CD14-positive monocyte (primary cell): ENCODE results near the gene COG2. TPM values are rescaled to one million over a fixed set of nuclear protein-coding genes. Genes with fewer than 3 reads are reported as not detected.

ENCODE experiments used
- DNase-seq, 3 donors: peaks; one replicate each; pipeline ENCODE4 v3.0.0-alpha.2; 2011 to 2022
- H2AFZ ChIP-seq: 2 replicates; pipeline ENCODE4 v1.6.0; 2012; ENCODE audit warnings: mild to moderate bottlenecking, low read depth, low read length, inconsistent platforms; ENCODE audit not compliant: insufficient read depth, poor library complexity, severe bottlenecking
- H3K27ac ChIP-seq, 2 donors: 1 replicate in 1 of 2; 2 replicates in 1 of 2; pipeline ENCODE4 v1.5.1; 2012 to 2013; ENCODE audit warnings: low read length in 2 of 2, control low read depth in 1 of 2, inconsistent platforms in 1 of 2, low read depth in 1 of 2, mild to moderate bottlenecking in 1 of 2
- H3K27me3 ChIP-seq, 2 donors: one replicate each; pipeline versions ENCODE4 v1.6.0 to v1.6.1; 2011 to 2013; ENCODE audit warnings: low read length in 2 of 2; ENCODE audit not compliant: control insufficient read depth in 2 of 2, insufficient read depth in 2 of 2
- H3K36me3 ChIP-seq, 2 donors: replicated peaks in 1 of 2; 1 replicate in 1 of 2; 2 replicates in 1 of 2; pipeline versions ENCODE4 v1.5.1 to v1.6.1; 2012 to 2013; ENCODE audit warnings: low read length in 2 of 2, control low read depth in 1 of 2, inconsistent platforms in 1 of 2, mild to moderate bottlenecking in 1 of 2; ENCODE audit not compliant: insufficient read depth in 2 of 2, control insufficient read depth in 1 of 2
- H3K4me1 ChIP-seq, 2 donors: 1 replicate in 1 of 2; 2 replicates in 1 of 2; pipeline versions ENCODE4 v1.5.1 to v1.6.1; 2012 to 2013; ENCODE audit warnings: low read length in 2 of 2, control low read depth in 1 of 2, inconsistent platforms in 1 of 2, mild to moderate bottlenecking in 1 of 2, moderate library complexity in 1 of 2; ENCODE audit not compliant: insufficient read depth in 2 of 2, control insufficient read depth in 1 of 2
- H3K4me2 ChIP-seq: replicated peaks from 2 replicates; pipeline ENCODE3; 2012; ENCODE audit warnings: low read length, moderate library complexity, mild to moderate bottlenecking; ENCODE audit not compliant: poor library complexity, severe bottlenecking; ENCODE audit errors: extremely low read depth
- H3K4me3 ChIP-seq, 3 experiments: fragments of 200-600 bp in 1 of 3; sonication (generic) in 1 of 3; replicated peaks in 1 of 3; 1 replicate in 2 of 3; 2 replicates in 1 of 3; pipeline ENCODE4 v1.5.1; 2011 to 2013; ENCODE audit warnings: low read length in 3 of 3, mild to moderate bottlenecking in 3 of 3, control low read depth in 2 of 3, low read depth in 2 of 3, inconsistent platforms in 1 of 3, moderate library complexity in 1 of 3
- H3K79me2 ChIP-seq: 2 replicates; pipeline ENCODE4 v1.6.0; 2012; ENCODE audit warnings: mild to moderate bottlenecking, control low read depth, inconsistent platforms, low read length, moderate library complexity; ENCODE audit not compliant: insufficient read depth
- H3K9ac ChIP-seq: 2 replicates; pipeline ENCODE4 v1.6.0; 2017; ENCODE audit warnings: low read length, mild to moderate bottlenecking; ENCODE audit not compliant: insufficient read depth, poor library complexity, severe bottlenecking
- H3K9me3 ChIP-seq, 2 donors: replicated peaks in 1 of 2; 1 replicate in 1 of 2; 2 replicates in 1 of 2; pipeline versions ENCODE4 v1.5.1 to v1.6.1; 2012 to 2013; ENCODE audit warnings: low read length in 2 of 2, control low read depth in 1 of 2; ENCODE audit not compliant: control insufficient read depth in 1 of 2, insufficient read depth in 1 of 2
- H4K20me1 ChIP-seq: 2 replicates; pipeline ENCODE4 v1.6.0; 2012; ENCODE audit warnings: mild to moderate bottlenecking, low read length, control low read depth, moderate library complexity; ENCODE audit not compliant: insufficient read depth
- H3K27ac Mint-ChIP-seq, 7 donors: one replicate each; pipeline ENCODE4 v1.8.0; 2020; ENCODE audit warnings: mild to moderate bottlenecking in 7 of 7, mixed read lengths in 7 of 7, moderate library complexity in 6 of 7, inconsistent platforms in 2 of 7
- H3K27me3 Mint-ChIP-seq, 3 donors: one replicate each; pipeline ENCODE4 v1.8.0; 2021 to 2022; ENCODE audit warnings: low read depth in 3 of 3, mild to moderate bottlenecking in 3 of 3, mixed read lengths in 3 of 3, moderate library complexity in 3 of 3, inconsistent platforms in 1 of 3
- H3K36me3 Mint-ChIP-seq, 2 donors: one replicate each; pipeline ENCODE4 v1.8.0; 2020; ENCODE audit warnings: mixed read lengths in 2 of 2, inconsistent platforms in 1 of 2, mild to moderate bottlenecking in 1 of 2
- H3K4me1 Mint-ChIP-seq: one replicate; pipeline ENCODE4 v1.8.0; 2020; ENCODE audit warnings: mild to moderate bottlenecking, mixed read lengths
- H3K4me3 Mint-ChIP-seq, 2 donors: one replicate each; pipeline ENCODE4 v1.8.0; 2020; ENCODE audit warnings: mild to moderate bottlenecking in 2 of 2, mixed read lengths in 2 of 2, moderate library complexity in 1 of 2
- H3K9me3 Mint-ChIP-seq, 7 donors: one replicate each; pipeline ENCODE4 v1.8.0; 2020 to 2022; ENCODE audit warnings: mixed read lengths in 7 of 7, mild to moderate bottlenecking in 6 of 7, moderate library complexity in 6 of 7, inconsistent platforms in 2 of 7
- WGBS: methylation state at CpG from one replicate; pipeline ENCODE4 v1.1.5; 2013; ENCODE audit warnings: missing lambda C conversion rate; ENCODE audit not compliant: insufficient coverage; 5-methylcytosine and 5-hydroxymethylcytosine counted together
- intact Hi-C, 2 donors: fragments of 100-400 bp; cut with micrococcal nuclease; formaldehyde crosslinking; loops; one replicate each; pipeline versions ENCODE4 v1.15.0 to v1.15.1; 2023
- polyA plus RNA-seq, 3 donors: library from polyadenylated mRNA; depleted of rRNA in 1 of 3; unstranded in 2 of 3; stranded (reverse) in 1 of 3; fragments of 300-500 nt in 2 of 3; fragments of >200 nt in 1 of 3; fragmentation: Illumina TruSeq in 2 of 3; gene quantifications; 1 replicate in 2 of 3; 2 replicates in 1 of 3; pipeline ENCODE4 v1.2.3, GENCODE V29; 2012 to 2021
- TF ChIP-seq, protein P1 (sequence below): fragments of 200-600 bp; IDR thresholded peaks from one replicate; pipeline ENCODE4 v1.8.0; 2022; ENCODE audit warnings: antibody characterized with exemption, mild to moderate bottlenecking

COG2 gene
- polyA plus RNA-seq, 3 donors = 16.7 to 30.4 (median 24.7) TPM

DNA sequence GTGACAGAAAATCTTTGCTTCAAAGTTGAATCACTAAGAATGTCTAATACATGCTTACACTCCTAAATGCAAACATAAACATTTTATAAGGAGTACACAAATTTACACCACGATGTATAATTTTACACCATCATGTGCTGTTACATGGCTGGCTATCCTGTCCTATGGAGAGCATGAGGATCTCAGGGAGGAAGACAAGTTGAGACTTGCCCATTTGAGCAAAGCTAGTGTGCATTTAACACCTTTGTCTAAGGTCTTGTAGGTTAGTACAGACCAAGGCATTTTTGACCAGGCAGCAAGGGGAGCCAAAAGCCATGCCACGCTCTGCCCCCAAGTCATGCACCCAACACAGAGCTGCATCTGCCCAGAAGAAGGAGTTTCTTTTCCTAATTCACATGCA, 14.5 kb upstream of the COG2 start:
- H3K4me1 ChIP-seq = no peaks in the 10 kb centered on the region
- H3K27me3 ChIP-seq = peaks cover 0 to 2% of the 10 kb centered on the region in 2 donors
- TF ChIP-seq, protein P1, sequence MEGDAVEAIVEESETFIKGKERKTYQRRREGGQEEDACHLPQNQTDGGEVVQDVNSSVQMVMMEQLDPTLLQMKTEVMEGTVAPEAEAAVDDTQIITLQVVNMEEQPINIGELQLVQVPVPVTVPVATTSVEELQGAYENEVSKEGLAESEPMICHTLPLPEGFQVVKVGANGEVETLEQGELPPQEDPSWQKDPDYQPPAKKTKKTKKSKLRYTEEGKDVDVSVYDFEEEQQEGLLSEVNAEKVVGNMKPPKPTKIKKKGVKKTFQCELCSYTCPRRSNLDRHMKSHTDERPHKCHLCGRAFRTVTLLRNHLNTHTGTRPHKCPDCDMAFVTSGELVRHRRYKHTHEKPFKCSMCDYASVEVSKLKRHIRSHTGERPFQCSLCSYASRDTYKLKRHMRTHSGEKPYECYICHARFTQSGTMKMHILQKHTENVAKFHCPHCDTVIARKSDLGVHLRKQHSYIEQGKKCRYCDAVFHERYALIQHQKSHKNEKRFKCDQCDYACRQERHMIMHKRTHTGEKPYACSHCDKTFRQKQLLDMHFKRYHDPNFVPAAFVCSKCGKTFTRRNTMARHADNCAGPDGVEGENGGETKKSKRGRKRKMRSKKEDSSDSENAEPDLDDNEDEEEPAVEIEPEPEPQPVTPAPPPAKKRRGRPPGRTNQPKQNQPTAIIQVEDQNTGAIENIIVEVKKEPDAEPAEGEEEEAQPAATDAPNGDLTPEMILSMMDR = no peak
- H3K9ac ChIP-seq = no peak overlapping the region
- H3K4me3 ChIP-seq = no peak overlapping the region
- Mint-ChIP-seq H3K27me3 (peaks cover 5 to 9% (median 5%) of the 10 kb centered on the region in 3 donors), H3K9me3 (no peaks in the 10 kb centered on the region), H3K4me3 (no peak overlapping the region), H3K4me1 (no peaks in the 10 kb centered on the region), H3K36me3 (no peaks in the 10 kb centered on the region), H3K27ac (no peak overlapping the region)
- H3K4me2 ChIP-seq = no peak overlapping the region
- H3K36me3 ChIP-seq = no peaks in the 10 kb centered on the region
- H4K20me1 ChIP-seq = no peaks in the 10 kb centered on the region
- DNase-seq = no peak
- H3K27ac ChIP-seq = no peak overlapping the region
- no CpG with 5 or more reads among the region's 2 CpGs for WGBS
- no peaks in the 10 kb centered on the region for H3K9me3 ChIP-seq
- H2AFZ ChIP-seq = no peak overlapping the region
- no peaks in the 10 kb centered on the region for H3K79me2 ChIP-seq
- intact Hi-C loops = no loop called here

- Mint-ChIP-seq H3K4me3 (no peak overlapping the region), H3K36me3 (no peaks in the 10 kb centered on the region), H3K9me3 (no peaks in the 10 kb centered on the region), H3K27me3 (peaks cover 4 to 9% (median 5%) of the 10 kb centered on the region in 3 donors), H3K27ac (no peak overlapping the region), H3K4me1 (no peaks in the 10 kb centered on the region)
- H3K4me1 ChIP-seq = no peaks in the 10 kb centered on the region
- no peaks in the 10 kb centered on the region for H3K9me3 ChIP-seq
- no peak overlapping the region for H3K4me3 ChIP-seq
- peaks cover 0 to 5% of the 10 kb centered on the region in 2 donors for H3K27me3 ChIP-seq
- no peak overlapping the region for H2AFZ ChIP-seq
- DNase-seq = no peak
- H3K4me2 ChIP-seq = no peak overlapping the region
- no peaks in the 10 kb centered on the region for H3K79me2 ChIP-seq
- H3K36me3 ChIP-seq = no peaks in the 10 kb centered on the region
- no peak overlapping the region for H3K27ac ChIP-seq
- TF ChIP-seq, protein P1 = no peak
- no peak overlapping the region for H3K9ac ChIP-seq
- no peaks in the 10 kb centered on the region for H4K20me1 ChIP-seq
- intact Hi-C loops = no loop called here
These were observed 12.8 kb upstream of the COG2 start for GRCh38 chr1:230629511-230629910.
